ENCODE data around the gene KCNK2. TPM values are rescaled to one million over a fixed set of nuclear protein-coding genes. Genes with fewer than 3 reads are reported as not detected.

The KCNK2 gene
- total and polyA plus RNA-seq, 10 of the 15 experiments (the other 5 are each of a cell fraction or from before 2014, with no cell fraction given), result 0.04 to 0.13 (median 0.08) TPM; not detected in 4

GRCh38 chr1:215252164-215252563, 169.6 kb downstream of the KCNK2 start:
- DNase-seq (ENCODE audit: low read depth, low spot score) (no peak), ATAC-seq (no peak), FAIRE-seq (no peak)
- ChIA-PET POLR2A (no interaction called here), RAD21 (ENCODE audit: unreplicated experiment) (no interaction called here), SMC1A (ENCODE audit: uncharacterized antibody, unreplicated experiment) (no interaction called here), CTCF (no interaction called here)
- Histone ChIP-seq H3K9me3 (replicated peaks; ENCODE audit: control insufficient read depth, insufficient read depth, low read length) (no peaks in the 10 kb centered on the region), H3K9ac (ENCODE audit: control insufficient read depth, insufficient read depth, low read length) (no peak overlapping the region), H3K4me3 (no peak overlapping the region), H3K4me2 (ENCODE audit: control insufficient read depth, insufficient read depth) (no peak overlapping the region), H3K36me3 (ENCODE audit: control insufficient read depth in 2 of 2, insufficient read depth in 2 of 2, low read length in 1 of 2) (no peaks in the 10 kb centered on the region), H2AFZ (ENCODE audit: control insufficient read depth, low read depth, low read length) (no peak overlapping the region), H3K4me1 (ENCODE audit: control insufficient read depth, insufficient read depth, low read length) (no peaks in the 10 kb centered on the region), H3K79me2 (ENCODE audit: control insufficient read depth, insufficient read depth, low read length) (no peaks in the 10 kb centered on the region), H3K27me3 (replicated peaks in 1 of 2; ENCODE audit: control insufficient read depth in 2 of 2, insufficient read depth in 2 of 2, low read length in 1 of 2) (no peaks in the 10 kb centered on the region), H3K27ac (ENCODE audit: control insufficient read depth, insufficient read depth) (no peak overlapping the region), H4K20me1 (ENCODE audit: control insufficient read depth, insufficient read depth) (no peaks in the 10 kb centered on the region)
- in situ Hi-C loops (cut with MboI), result no loop called here
- BruUV-seq (replicated peaks), result no TSS peak
- WGBS (ENCODE audit: insufficient coverage, insufficient replicate concordance, low lambda C conversion rate, missing lambda C conversion rate), result 0% methylated on average over 1 of the region's 1 CpG
- intact Hi-C loops (cut with micrococcal nuclease; ENCODE audit: unreplicated experiment), result loop anchor here (2.0 kb wide), 1 partner anchor 55 kb away; no protein-coding TSS in a partner anchor
- TF ChIP-seq HDGF (IDR thresholded peaks at IDR 0.05), result no peak
- no peak for TF ChIP-seq USF2 (IDR thresholded peaks at IDR 0.05; ENCODE audit: borderline replicate concordance, low read depth, low read length)
- no peak for TF ChIP-seq HDAC2 (IDR thresholded peaks at IDR 0.05)
- no peak for TF ChIP-seq ZNF622 (IDR thresholded peaks at IDR 0.05)
- no peak for TF ChIP-seq GABPA (IDR thresholded peaks at IDR 0.05; ENCODE audit: low read depth)
- TF ChIP-seq CBX5 (IDR thresholded peaks at IDR 0.05; ENCODE audit: low read depth), result no peak
- TF ChIP-seq SIX5 (IDR thresholded peaks at IDR 0.05; ENCODE audit: low read depth, low read length, severe bottlenecking), result no peak
- TF ChIP-seq EP300 (IDR thresholded peaks at IDR 0.05; ENCODE audit: borderline replicate concordance in 1 of 2, control insufficient read depth in 1 of 2, low read depth in 2 of 2, low read length in 2 of 2), result no peak
- TF ChIP-seq, protein P1, sequence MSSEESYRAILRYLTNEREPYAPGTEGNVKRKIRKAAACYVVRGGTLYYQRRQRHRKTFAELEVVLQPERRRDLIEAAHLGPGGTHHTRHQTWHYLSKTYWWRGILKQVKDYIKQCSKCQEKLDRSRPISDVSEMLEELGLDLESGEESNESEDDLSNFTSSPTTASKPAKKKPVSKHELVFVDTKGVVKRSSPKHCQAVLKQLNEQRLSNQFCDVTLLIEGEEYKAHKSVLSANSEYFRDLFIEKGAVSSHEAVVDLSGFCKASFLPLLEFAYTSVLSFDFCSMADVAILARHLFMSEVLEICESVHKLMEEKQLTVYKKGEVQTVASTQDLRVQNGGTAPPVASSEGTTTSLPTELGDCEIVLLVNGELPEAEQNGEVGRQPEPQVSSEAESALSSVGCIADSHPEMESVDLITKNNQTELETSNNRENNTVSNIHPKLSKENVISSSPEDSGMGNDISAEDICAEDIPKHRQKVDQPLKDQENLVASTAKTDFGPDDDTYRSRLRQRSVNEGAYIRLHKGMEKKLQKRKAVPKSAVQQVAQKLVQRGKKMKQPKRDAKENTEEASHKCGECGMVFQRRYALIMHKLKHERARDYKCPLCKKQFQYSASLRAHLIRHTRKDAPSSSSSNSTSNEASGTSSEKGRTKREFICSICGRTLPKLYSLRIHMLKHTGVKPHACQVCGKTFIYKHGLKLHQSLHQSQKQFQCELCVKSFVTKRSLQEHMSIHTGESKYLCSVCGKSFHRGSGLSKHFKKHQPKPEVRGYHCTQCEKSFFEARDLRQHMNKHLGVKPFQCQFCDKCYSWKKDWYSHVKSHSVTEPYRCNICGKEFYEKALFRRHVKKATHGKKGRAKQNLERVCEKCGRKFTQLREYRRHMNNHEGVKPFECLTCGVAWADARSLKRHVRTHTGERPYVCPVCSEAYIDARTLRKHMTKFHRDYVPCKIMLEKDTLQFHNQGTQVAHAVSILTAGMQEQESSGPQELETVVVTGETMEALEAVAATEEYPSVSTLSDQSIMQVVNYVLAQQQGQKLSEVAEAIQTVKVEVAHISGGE (CRISPR knock-in tag; IDR thresholded peaks at IDR 0.05), result no peak
- TF ChIP-seq, protein P2, sequence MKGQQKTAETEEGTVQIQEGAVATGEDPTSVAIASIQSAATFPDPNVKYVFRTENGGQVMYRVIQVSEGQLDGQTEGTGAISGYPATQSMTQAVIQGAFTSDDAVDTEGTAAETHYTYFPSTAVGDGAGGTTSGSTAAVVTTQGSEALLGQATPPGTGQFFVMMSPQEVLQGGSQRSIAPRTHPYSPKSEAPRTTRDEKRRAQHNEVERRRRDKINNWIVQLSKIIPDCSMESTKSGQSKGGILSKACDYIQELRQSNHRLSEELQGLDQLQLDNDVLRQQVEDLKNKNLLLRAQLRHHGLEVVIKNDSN (IDR thresholded peaks at IDR 0.05; ENCODE audit: borderline replicate concordance, extremely low read length, insufficient read depth, low read depth, low read length), result no peak
- TF ChIP-seq EZH2 (IDR thresholded peaks at IDR 0.05; ENCODE audit: borderline replicate concordance, control insufficient read depth, low read depth, low read length), result no peak
- TF ChIP-seq, protein P3, sequence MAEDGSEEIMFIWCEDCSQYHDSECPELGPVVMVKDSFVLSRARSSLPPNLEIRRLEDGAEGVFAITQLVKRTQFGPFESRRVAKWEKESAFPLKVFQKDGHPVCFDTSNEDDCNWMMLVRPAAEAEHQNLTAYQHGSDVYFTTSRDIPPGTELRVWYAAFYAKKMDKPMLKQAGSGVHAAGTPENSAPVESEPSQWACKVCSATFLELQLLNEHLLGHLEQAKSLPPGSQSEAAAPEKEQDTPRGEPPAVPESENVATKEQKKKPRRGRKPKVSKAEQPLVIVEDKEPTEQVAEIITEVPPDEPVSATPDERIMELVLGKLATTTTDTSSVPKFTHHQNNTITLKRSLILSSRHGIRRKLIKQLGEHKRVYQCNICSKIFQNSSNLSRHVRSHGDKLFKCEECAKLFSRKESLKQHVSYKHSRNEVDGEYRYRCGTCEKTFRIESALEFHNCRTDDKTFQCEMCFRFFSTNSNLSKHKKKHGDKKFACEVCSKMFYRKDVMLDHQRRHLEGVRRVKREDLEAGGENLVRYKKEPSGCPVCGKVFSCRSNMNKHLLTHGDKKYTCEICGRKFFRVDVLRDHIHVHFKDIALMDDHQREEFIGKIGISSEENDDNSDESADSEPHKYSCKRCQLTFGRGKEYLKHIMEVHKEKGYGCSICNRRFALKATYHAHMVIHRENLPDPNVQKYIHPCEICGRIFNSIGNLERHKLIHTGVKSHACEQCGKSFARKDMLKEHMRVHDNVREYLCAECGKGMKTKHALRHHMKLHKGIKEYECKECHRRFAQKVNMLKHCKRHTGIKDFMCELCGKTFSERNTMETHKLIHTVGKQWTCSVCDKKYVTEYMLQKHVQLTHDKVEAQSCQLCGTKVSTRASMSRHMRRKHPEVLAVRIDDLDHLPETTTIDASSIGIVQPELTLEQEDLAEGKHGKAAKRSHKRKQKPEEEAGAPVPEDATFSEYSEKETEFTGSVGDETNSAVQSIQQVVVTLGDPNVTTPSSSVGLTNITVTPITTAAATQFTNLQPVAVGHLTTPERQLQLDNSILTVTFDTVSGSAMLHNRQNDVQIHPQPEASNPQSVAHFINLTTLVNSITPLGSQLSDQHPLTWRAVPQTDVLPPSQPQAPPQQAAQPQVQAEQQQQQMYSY (CRISPR knock-in tag; IDR thresholded peaks at IDR 0.05), result no peak
- no peak for TF ChIP-seq ZNF24 (IDR thresholded peaks at IDR 0.05)
- TF ChIP-seq MEF2B (IDR thresholded peaks at IDR 0.05; ENCODE audit: partially characterized antibody, poor library complexity, severe bottlenecking), result no peak

Data from GM12878 (cell line).